22Rv1 (cell line): ENCODE measurements around the gene GRM1.

ENCODE experiments used
- H3K27ac ChIP-seq: fragments of 450-650 bp; 2 replicates; pipeline ENCODE4 v1.5.1; 2017
- CTCF ChIP-seq: fragments of 450-650 bp; IDR thresholded peaks from 2 replicates; pipeline ENCODE4 v1.5.1; 2017; ENCODE audit warnings: mild to moderate bottlenecking
- ZFX ChIP-seq: fragments of 450-650 bp; IDR thresholded peaks from 2 replicates; pipeline ENCODE4 v1.6.1; 2017; ENCODE audit warnings: antibody characterized with exemption, borderline replicate concordance

GRM1 gene

GRCh38 chr6:146095481-146095880 is 66.6 kb downstream of the GRM1 start:
- TF ChIP-seq CTCF (no peak), ZFX (no peak)
- no peak overlapping the region for H3K27ac ChIP-seq

GRCh38 chr6:146097586-146097985 is 68.7 kb downstream of the GRM1 start:
- no peak overlapping the region for H3K27ac ChIP-seq
- no peak for TF ChIP-seq ZFX
- no peak for TF ChIP-seq CTCF

- no peak for TF ChIP-seq CTCF
- no peak for TF ChIP-seq ZFX
- H3K27ac ChIP-seq: no peak overlapping the region
These were observed 71.9 kb downstream of the GRM1 start for GRCh38 chr6:146100776-146101175.

GRCh38 chr6:146103416-146104072 is 74.7 kb downstream of the GRM1 start:
- TF ChIP-seq CTCF (no peak), ZFX (no peak)
- no peak overlapping the region for H3K27ac ChIP-seq

- no peak for TF ChIP-seq ZFX
- TF ChIP-seq CTCF: no peak
- H3K27ac ChIP-seq: no peak overlapping the region
These were observed 77.7 kb downstream of the GRM1 start for GRCh38 chr6:146106532-146106931.

GRCh38 chr6:146110990-146111389 is 82.1 kb downstream of the GRM1 start:
- no peak for TF ChIP-seq CTCF
- TF ChIP-seq ZFX: no peak
- H3K27ac ChIP-seq: no peak overlapping the region

GRCh38 chr6:146111881-146112450 is 83.1 kb downstream of the GRM1 start:
- TF ChIP-seq ZFX (no peak), CTCF (no peak)

More at GRCh38 chr6:146111881-146112450, 83.1 kb downstream of the GRM1 start:
- no peak overlapping the region for H3K27ac ChIP-seq
